ENCODE measurements around the gene UBE4B. TPM values are rescaled to one million over a fixed set of nuclear protein-coding genes. Genes with fewer than 3 reads are reported as not detected.

The UBE4B gene
- total and polyA plus RNA-seq, 2 experiments from 2014 or later, result 28.4 to 115 TPM

GRCh38 chr1:10063878-10064277 is 31.1 kb downstream of the UBE4B start:
- no peak overlapping the region for H3K4me2 ChIP-seq
- no peak for TF ChIP-seq CREB1 (CRISPR knock-in tag; IDR thresholded peaks at IDR 0.05; ENCODE audit: low read depth)
- TF ChIP-seq REST (IDR thresholded peaks at IDR 0.05; ENCODE audit: unreplicated experiment), result no peak
- no peak for TF ChIP-seq STAT1 (IDR thresholded peaks at IDR 0.05; ENCODE audit: unreplicated experiment)
- no peak for TF ChIP-seq POLR2AphosphoS5 (IDR thresholded peaks at IDR 0.05; ENCODE audit: low read depth)
- TF ChIP-seq ETS1 (IDR thresholded peaks at IDR 0.05), result no peak
- no peak for TF ChIP-seq EZH2phosphoT487 (IDR thresholded peaks at IDR 0.05; ENCODE audit: unreplicated experiment)
- no peak for TF ChIP-seq CTCF (conservative IDR thresholded peaks at IDR 0.05; ENCODE audit: low read depth in 2 of 2)
- no peak for TF ChIP-seq EZH2 (IDR thresholded peaks at IDR 0.05; ENCODE audit: low read depth, unreplicated experiment)
- TF ChIP-seq ZNF331 (CRISPR knock-in tag; IDR thresholded peaks at IDR 0.05; ENCODE audit: low read depth), result no peak
- no peak for TF ChIP-seq JUNB (IDR thresholded peaks at IDR 0.05; ENCODE audit: unreplicated experiment)
- Mint-ChIP-seq H3K36me3 (ENCODE audit: low read depth) (no peaks in the 10 kb centered on the region), H3K4me1 (peaks cover 26% of the 10 kb centered on the region), H3K27me3 (ENCODE audit: insufficient read depth, low read depth, poor library complexity) (peaks cover 2% of the 10 kb centered on the region), H3K9me3 (no peaks in the 10 kb centered on the region), H3K4me3 (no peak overlapping the region), H3K27ac (no peak overlapping the region; the same call in 1 of the 2 replicates)
- no peak overlapping the region for H2AFZ ChIP-seq
- no peak overlapping the region for H3K4me3 ChIP-seq
- 0 out of 2 replicates have a peak, but pooled peaks cover 3% of the 10 kb centered on the region for H3F3A ChIP-seq (replicated peaks; ENCODE audit: low read depth)
- peaks cover 15% of the 10 kb centered on the region for H4K20me1 ChIP-seq (replicated peaks; ENCODE audit: insufficient read depth)
- ATAC-seq, result peak; percentile 23
- H3K27me3 ChIP-seq (ENCODE audit: insufficient read depth), result no peaks in the 10 kb centered on the region
- DNase-seq (ENCODE audit: low spot score), result no peak
- H3K36me3 ChIP-seq (ENCODE audit: insufficient read depth), result no peaks in the 10 kb centered on the region; the same call in 1 of the 2 replicates
- no peaks in the 10 kb centered on the region for H3K9me2 ChIP-seq (ENCODE audit: insufficient read depth)
- peaks cover 32% of the 10 kb centered on the region; the same call in 1 of the 2 replicates for H3K4me1 ChIP-seq (ENCODE audit: insufficient read depth)
- H3K79me2 ChIP-seq (replicated peaks; ENCODE audit: insufficient read depth), result peaks cover 97% of the 10 kb centered on the region
- H3K27ac ChIP-seq (ENCODE audit: low read depth), result peak overlapping the region; percentile 12; the same call in 1 of the 2 replicates

All from GM23338 (cell line).